ENCODE measurements around the gene ZNF614.
"Not testable (repeated sequence)": the region's sequence is repeated elsewhere in the genome, so short reads cannot be mapped to it uniquely, and the experiment has no call there.

The ZNF614 gene

DNA sequence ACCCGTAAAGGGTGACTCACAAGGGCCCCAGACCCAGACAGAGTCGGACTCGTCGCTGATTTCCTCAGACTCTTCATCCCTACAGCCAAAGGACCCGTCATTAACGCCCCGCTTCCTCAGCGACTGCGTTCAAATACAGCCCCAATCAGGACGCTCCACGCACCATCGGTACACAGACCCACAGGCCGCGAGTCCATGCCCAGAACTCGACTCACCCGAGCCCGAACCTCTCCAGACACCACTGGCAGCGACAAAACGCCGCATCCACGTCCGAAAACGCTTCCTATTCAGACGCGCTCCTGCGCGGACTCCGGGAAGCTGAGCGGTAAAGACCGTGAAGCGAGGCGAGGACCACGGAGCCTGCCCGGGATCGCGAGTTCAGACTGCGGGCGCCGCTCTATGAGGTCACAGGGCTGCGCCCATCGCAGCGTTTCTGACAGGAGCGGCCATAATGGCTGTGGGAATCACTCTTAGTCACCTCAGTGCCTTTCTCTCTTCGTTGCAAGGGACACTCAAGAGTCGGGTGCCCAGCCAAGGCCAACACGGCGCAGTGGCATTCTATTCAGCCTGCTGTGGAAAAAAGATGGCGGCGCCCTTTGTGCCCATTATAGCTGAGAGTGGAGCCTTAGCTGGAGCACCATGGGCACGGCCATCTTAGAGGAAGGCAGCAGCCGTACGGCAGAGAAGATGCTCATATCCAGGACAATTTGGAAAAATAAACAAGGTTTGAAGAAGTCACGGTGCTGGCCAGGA is at the start of gene ZNF614:
Gene ZNF614 (minus strand): TSS at position 353 of the 753 bp plus-strand sequence. CDS start 2,634 bp downstream, outside the sequence.
- DNase-seq: peak; percentile 84

- no peak for DNase-seq
Measured at GRCh38 chr19:52070496-52070895, 42.3 kb upstream of the ZNF614 start.

GRCh38 chr19:52069653-52070052 is 41.5 kb upstream of the ZNF614 start:
- DNase-seq: no peak

DNA sequence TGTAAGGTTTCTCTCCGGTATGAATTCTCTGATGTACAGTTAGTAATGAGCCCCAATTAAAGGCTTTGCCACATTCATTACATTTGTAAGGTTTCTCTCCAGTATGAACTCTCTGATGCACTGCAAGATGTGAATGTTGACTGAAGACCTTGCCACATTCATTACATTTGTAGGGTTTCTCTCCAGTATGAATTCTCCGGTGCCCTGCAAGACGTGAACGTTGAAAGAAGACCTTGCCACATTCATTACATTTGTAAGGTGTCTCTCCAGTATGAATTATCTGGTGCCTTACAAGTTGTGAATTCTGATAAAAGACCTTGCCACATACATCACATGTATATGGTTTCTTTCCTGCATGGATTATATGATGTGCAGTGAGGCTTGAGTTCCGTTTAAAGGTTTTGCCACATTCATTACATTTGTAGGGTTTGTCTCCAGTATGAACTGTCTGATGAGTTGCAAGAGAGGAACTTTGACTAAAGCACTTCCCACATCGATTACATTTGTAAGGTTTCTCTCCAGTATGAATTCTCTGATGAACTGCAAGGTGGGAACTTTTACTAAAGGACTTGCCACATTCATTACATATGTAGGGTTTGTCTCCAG is 38.2 kb upstream of the ZNF614 start:
- DNase-seq: no peak

- DNase-seq: no peak
Measured at GRCh38 chr19:52065399-52065798, 37.2 kb upstream of the ZNF614 start.

DNA sequence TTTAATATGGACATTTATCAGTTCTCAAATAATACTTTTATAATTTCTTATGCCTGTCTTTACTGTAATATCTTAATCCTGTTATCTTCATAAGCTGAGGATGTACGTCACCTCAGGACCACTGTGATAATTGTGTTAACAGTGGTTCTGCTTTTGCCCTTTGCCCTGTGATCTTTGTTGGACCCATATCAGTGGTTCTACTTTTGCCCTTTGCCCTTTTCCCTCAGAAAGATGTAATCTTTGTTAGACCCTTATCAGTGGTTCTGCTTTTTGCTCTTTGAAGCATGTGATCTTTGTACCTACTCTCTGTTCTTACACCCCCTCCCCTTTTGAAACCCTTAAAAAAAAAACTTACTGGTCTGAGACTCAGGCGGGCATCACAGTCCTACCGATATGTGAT is 28.3 kb upstream of the ZNF614 start:
- DNase-seq: not testable (repeated sequence)

DNA sequence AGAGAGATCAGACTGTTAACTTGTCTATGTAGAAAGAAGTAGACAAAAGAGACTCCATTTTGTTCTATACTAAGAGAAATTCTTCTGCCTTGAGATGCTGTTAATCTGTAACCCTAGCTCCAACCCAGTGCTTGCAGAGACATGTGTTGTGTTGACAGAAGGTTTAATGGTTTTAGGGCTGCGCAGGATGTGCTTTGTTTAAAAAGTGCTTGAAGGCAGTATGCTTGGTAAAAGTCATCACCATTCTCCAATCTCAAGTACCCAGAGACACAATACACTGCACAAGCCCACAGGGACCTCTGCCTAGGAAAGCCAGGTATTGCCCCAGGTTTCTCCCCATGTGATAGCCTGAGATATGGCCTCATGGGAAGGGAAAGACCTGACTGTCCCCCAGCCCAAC is 23.6 kb upstream of the ZNF614 start:
- DNase-seq: not testable (repeated sequence)

GRCh38 chr19:52048555-52049501 is 20.6 kb upstream of the ZNF614 start, which contains the start of gene ZNF432:
TSS of gene ZNF432 (minus strand) at chr19:52048838. CDS start at chr19:52046868, 1,970 bp downstream.
- peak; percentile 81 for DNase-seq

GRCh38 chr19:52039169-52039568 is 11.0 kb upstream of the ZNF614 start:
- no peak for DNase-seq

DNA sequence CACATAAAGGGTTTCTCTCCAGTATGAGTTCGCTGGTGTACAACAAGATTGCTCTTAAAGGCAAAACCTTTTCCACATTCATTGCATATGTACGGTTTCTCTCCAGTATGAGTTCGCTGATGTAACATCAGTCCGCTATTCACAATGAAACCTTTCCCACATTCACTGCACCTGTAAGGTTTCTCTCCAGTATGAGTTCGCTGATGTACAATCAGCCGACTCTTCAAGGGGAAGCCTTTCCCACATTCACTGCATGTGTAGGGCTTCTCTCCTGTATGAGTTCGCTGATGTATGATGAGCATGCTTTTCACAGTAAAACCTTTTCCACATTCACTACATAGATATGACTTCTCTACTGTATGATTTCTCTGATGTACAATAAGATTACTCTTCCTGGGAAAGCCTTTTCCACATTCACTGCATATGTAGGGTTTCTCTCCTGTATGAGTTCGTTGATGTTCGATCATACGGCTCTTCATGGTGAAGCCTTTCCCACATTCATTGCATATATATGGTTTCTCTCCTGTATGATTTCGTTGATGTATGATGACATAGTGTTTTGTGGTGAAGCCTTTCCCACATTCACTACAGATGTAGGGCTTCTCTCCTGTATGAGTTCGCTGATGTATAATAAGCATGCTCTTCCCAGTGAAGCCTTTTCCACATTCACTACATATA is 6.0 kb upstream of the ZNF614 start:
- DNase-seq: no peak

GRCh38 chr19:52028780-52029123 is 573 bp upstream of the ZNF614 start:
- no peak for DNase-seq

- not testable (repeated sequence) for DNase-seq
Measured at GRCh38 chr19:52026255-52026990, 1.8 kb downstream of the ZNF614 start.

- not testable (repeated sequence) for DNase-seq
Measured at GRCh38 chr19:52024478-52024877, 3.7 kb downstream of the ZNF614 start.

- DNase-seq: no peak
Measured at GRCh38 chr19:52022193-52022592, 6.0 kb downstream of the ZNF614 start.

DNA sequence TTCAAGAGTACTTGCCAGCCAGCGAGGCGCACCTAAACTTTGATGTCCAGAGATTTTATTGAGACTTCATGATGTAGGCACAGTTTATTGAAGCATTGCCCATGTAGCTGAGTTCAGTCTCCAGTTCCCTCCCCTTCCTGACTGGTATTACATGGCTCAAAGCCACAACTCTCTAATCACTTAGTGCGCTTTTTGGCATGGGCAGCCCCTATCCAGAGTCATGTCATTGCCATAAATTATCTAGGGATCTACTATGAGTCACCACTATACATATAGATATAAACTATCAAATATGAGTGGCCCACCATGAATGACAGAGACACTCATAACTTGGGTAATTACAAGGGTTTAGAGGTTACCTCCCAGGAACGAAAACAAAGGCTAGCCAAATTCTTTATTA is 7.7 kb downstream of the ZNF614 start:
- DNase-seq: no peak

DNA sequence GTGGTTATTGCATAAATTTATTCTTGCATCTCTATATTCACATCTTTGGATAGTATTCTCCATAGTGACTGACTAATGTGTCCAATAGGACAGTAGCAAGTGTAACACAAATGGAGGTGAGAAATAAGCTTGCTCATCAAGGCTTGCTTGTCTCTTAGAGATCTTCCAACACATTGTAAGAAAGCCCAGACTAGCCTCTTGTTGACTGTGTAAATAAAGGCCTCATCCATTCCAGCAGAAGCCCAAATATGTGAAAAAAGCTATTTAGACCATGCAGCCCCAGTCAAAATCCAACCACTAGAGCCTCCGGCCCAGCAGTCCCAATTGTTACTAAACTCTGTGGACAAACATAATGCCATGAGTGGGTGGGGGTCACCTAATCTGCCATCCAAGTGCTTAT is 17.5 kb downstream of the ZNF614 start:
- no peak for DNase-seq

DNA sequence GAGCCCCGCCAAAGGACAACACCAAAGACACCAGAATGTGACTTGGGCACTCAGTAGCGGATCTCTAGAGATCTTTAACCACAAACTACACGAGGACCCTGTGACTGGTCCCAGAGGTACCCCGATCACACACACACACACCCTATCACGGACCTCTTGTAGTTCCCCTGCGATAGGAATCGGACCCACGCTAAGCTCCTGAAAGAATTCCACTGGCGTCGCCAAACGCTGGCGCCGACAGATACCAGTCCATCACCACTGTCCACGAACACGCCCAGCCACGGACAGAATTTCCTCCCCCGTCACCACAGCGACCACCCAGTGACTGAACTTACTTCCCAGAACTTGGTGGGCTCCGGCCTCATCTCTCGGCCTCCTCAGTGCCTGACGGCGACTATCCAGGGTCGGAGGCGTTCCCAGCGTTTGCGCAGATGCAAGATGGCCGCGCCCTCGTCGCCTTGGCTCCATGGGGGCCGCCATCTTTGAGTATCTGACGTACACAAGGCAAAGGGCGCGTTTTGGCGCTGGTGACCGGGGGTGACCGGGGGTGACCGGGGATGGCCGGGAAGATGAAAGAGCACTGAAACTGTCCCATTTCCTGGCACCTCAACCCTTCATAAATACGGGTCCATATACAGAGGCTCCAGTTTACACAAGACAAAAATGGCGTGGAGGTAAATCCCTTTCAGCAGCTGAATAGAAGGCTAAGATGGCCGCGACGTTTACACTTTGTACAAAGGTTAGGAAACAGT is 20.2 kb downstream of the ZNF614 start, which contains the start of gene ZNF615:
Gene ZNF615 (minus strand): TSS at position 406 of the 752 bp plus-strand sequence. CDS start 4,500 bp downstream, outside the sequence.
- DNase-seq: peak; percentile 90

DNA sequence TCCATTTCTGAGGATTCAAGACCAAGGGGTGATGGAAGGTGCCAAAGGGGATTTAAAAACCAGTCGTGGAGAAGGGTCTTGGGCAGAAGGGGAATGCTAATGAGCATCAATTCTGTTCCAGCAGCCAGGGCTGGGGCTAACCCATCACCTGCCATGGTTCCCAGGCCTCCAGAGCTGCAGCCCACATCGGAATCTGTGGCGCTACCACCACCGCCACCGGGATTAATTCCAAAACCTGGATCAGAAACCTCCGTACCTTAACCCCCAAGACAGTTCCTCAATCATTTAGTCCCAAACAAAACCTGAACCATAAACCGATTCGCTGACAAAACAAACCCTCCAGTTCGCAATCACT is 20.8 kb downstream of the ZNF614 start:
- no peak for DNase-seq

GRCh38 chr19:51994048-51994644 is 34.0 kb downstream of the ZNF614 start:
- DNase-seq: no peak

DNA sequence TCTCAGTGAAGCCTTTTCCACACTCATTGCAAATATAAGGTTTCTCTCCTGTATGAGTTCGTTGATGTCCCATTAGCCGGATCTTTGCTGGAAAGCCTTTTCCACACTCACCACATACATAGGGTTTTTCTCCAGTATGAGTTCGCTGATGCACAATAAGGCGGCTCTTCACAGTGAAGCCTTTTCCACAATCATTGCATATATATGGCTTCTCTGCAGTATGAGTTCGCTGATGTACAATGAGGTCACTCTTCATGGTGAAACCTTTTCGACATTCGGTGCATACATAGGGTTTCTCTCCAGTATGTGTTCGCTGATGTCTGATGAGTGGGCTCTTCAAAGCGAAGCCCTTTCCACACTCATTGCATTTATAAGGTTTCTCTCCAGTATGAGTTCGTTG is 34.8 kb downstream of the ZNF614 start:
- DNase-seq: no peak
